Ovary (tissue), 9 donors: Measurements from ENCODE around the gene TRDMT1. TPM values are rescaled to one million over a fixed set of nuclear protein-coding genes. Genes with fewer than 3 reads are reported as not detected.

ENCODE experiments used
- DNase-seq, 5 donors: peaks; one replicate each; pipeline ENCODE4 v3.0.0-alpha.2; 2019 to 2020
- H3K27ac ChIP-seq, 2 donors: fragments of 200-600 bp; one replicate each; pipeline versions ENCODE4 v1.5.1 to v1.8.0; 2019 to 2022
- H3K27me3 ChIP-seq: fragments of 200-600 bp; one replicate; pipeline ENCODE4 v1.8.0; 2022
- H3K36me3 ChIP-seq: fragments of 200-600 bp; sonication (generic); one replicate; pipeline ENCODE4 v1.5.1; 2019
- H3K4me1 ChIP-seq: one replicate; pipeline ENCODE4 v1.8.1; 2013; ENCODE audit warnings: mild to moderate bottlenecking, moderate library complexity; ENCODE audit not compliant: insufficient read depth
- H3K4me3 ChIP-seq: fragments of 200-600 bp; sonication (generic); one replicate; pipeline ENCODE4 v1.5.1; 2017
- H3K9me3 ChIP-seq, 2 donors: fragments of 200-600 bp in 1 of 2; sonication (generic) in 1 of 2; one replicate each; pipeline versions ENCODE4 v1.5.1 to v1.8.1; 2013 to 2019; ENCODE audit warnings: mild to moderate bottlenecking in 1 of 2, moderate library complexity in 1 of 2
- CTCF ChIP-seq, 3 donors: fragments of 450-650 bp in 2 of 3; fragments of 200-600 bp in 1 of 3; IDR thresholded peaks; one replicate each; pipeline versions ENCODE4 v1.5.1 to v1.8.0; 2016 to 2022; ENCODE audit warnings: antibody characterized with exemption in 3 of 3, mild to moderate bottlenecking in 1 of 3
- EP300 ChIP-seq: sonication (generic); formaldehyde crosslinking; IDR thresholded peaks from one replicate; pipeline ENCODE4 v1.6.1; 2017; ENCODE audit warnings: antibody characterized with exemption
- POLR2A ChIP-seq: fragments of 450-650 bp; IDR thresholded peaks from one replicate; pipeline ENCODE4 v1.6.1; 2017; ENCODE audit warnings: antibody characterized with exemption, mild to moderate bottlenecking, moderate library complexity
- WGBS, 3 donors: extraction: QIAGEN DNeasy Blood & Tissue Kit in 1 of 3; methylation state at CpG; one replicate each; pipeline versions ENCODE4 v1.1.5 to v1.1.7; 2013 to 2017; 5-methylcytosine and 5-hydroxymethylcytosine counted together
- intact Hi-C, 4 donors: fragments of 100-400 bp; cut with DNase I; formaldehyde crosslinking; loops; one replicate each; pipeline versions ENCODE4 v1.11.0 to v1.15.1; 2022 to 2023
- polyA plus RNA-seq, 2 donors: library from polyadenylated mRNA; stranded (reverse); fragments of 200-250 nt in 1 of 2; fragments of 350-450 nt in 1 of 2; fragmentation: Illumina TruSeq in 1 of 2; extraction: RNeasy Lipid Tissue Mini Kit (QIAGEN cat#74804) in 1 of 2; gene quantifications; one replicate each; pipeline ENCODE4 v1.2.3, GENCODE V29; 2013 to 2014
- total RNA-seq, 7 donors: library from RNA; depleted of rRNA in 2 of 7; stranded (reverse); fragments of >200 nt in 2 of 7; fragmentation: NEBNext Ultra II Directional in 3 of 7; extraction: Animal tissue kit (Norgen Biotek cat#: 25700) in 3 of 7; gene quantifications; one replicate each; pipeline versions ENCODE4 v1.1.0 to v1.2.4, GENCODE V29; 2016 to 2023
- donor health status: DM: no; HTN: no; CAD: no; lungs with moderate emphysema.
- donor health status: DM: no; HTN: no; CAD: no.
- donor health status: Bipolar disorder and iron deficiency.
- donor health status: DM: yes; HTN: yes; CAD: no.
- donor health status: DM: no; HTN: no; CAD: no.
- donor health status: DM: yes; HTN: yes; CAD: no.

TRDMT1 gene
- total and polyA plus RNA-seq, 9 donors, result 3.2 to 24.3 (median 15.9) TPM

- TF ChIP-seq POLR2A, result no peak
- DNase-seq, result no peak
- H3K9me3 ChIP-seq, result no peaks in the 10 kb centered on the region
- intact Hi-C loops, result no loop called here
- WGBS, 3 donors, result 94 to 95% (median 95%) methylated on average over 4 of the region's 4 CpGs
- no peak overlapping the region for H3K4me3 ChIP-seq
- H3K4me1 ChIP-seq, result peaks cover 3% of the 10 kb centered on the region
- H3K27me3 ChIP-seq, result no peaks in the 10 kb centered on the region
- H3K36me3 ChIP-seq, result no peaks in the 10 kb centered on the region
- H3K27ac ChIP-seq, result no peak overlapping the region
Observed at GRCh38 chr10:17113346-17113745, 88.1 kb downstream of the TRDMT1 start.

- Histone ChIP-seq H3K27me3 (no peaks in the 10 kb centered on the region), H3K36me3 (no peaks in the 10 kb centered on the region), H3K27ac (no peak overlapping the region), H3K9me3 (no peaks in the 10 kb centered on the region), H3K4me1 (peaks cover 3% of the 10 kb centered on the region), H3K4me3 (no peak overlapping the region)
- intact Hi-C loops, result no loop called here
- TF ChIP-seq POLR2A (no peak), CTCF (IDR thresholded peaks at IDR 0.05) (no peak), EP300 (no peak)
- WGBS, 3 donors, result 60 to 83% (median 65%) methylated on average over 3 of the region's 3 CpGs
- no peak for DNase-seq
Observed at GRCh38 chr10:17112566-17112965, 88.9 kb downstream of the TRDMT1 start.

GRCh38 chr10:17109475-17110207 is 91.8 kb downstream of the TRDMT1 start:
- Histone ChIP-seq H3K9me3 (no peaks in the 10 kb centered on the region), H3K36me3 (no peaks in the 10 kb centered on the region), H3K27me3 (no peaks in the 10 kb centered on the region), H3K4me3 (no peak overlapping the region), H3K27ac (no peak overlapping the region), H3K4me1 (peaks cover 3% of the 10 kb centered on the region)
- intact Hi-C loops, result no loop called here
- DNase-seq, result no peak
- TF ChIP-seq POLR2A (no peak), EP300 (no peak), CTCF (IDR thresholded peaks at IDR 0.05) (no peak)
- 52 to 74% (median 56%) methylated on average over 3 of the region's 3 CpGs for WGBS, 3 donors

GRCh38 chr10:17109046-17109445 is 92.4 kb downstream of the TRDMT1 start:
- no peak for DNase-seq
- TF ChIP-seq EP300, result no peak
- TF ChIP-seq POLR2A, result no peak
- no peak for TF ChIP-seq CTCF (IDR thresholded peaks at IDR 0.05)
- Histone ChIP-seq H3K27me3 (no peaks in the 10 kb centered on the region), H3K9me3 (no peaks in the 10 kb centered on the region), H3K4me3 (no peak overlapping the region), H3K36me3 (no peaks in the 10 kb centered on the region), H3K27ac (no peak overlapping the region), H3K4me1 (peaks cover 3% of the 10 kb centered on the region)
- intact Hi-C loops, result no loop called here
- 87 to 88% (median 87%) methylated on average over 2 of the region's 2 CpGs for WGBS, 3 donors

GRCh38 chr10:17106991-17107390 is 94.5 kb downstream of the TRDMT1 start:
- Histone ChIP-seq H3K27me3 (no peaks in the 10 kb centered on the region), H3K4me1 (peaks cover 3% of the 10 kb centered on the region), H3K36me3 (no peaks in the 10 kb centered on the region), H3K27ac (no peak overlapping the region), H3K4me3 (no peak overlapping the region), H3K9me3 (no peaks in the 10 kb centered on the region)
- intact Hi-C loops, result no loop called here
- DNase-seq, result no peak
- TF ChIP-seq POLR2A (no peak), CTCF (IDR thresholded peaks at IDR 0.05) (no peak), EP300 (no peak)
- WGBS, 3 donors, result 88 to 94% (median 91%) methylated on average over 5 of the region's 5 CpGs
